ENCODE data around the gene LCE3B.

Gene LCE3B

GRCh38 chr1:152654110-152654509 lies 40.5 kb downstream of the LCE3B start:
- intact Hi-C loops (cut with DNase I), result loop anchor here (10.0 kb wide), 1 partner anchor 571 kb away; no protein-coding TSS in a partner anchor
- peak; percentile 11 to 86 (median 60) for DNase-seq

DNA sequence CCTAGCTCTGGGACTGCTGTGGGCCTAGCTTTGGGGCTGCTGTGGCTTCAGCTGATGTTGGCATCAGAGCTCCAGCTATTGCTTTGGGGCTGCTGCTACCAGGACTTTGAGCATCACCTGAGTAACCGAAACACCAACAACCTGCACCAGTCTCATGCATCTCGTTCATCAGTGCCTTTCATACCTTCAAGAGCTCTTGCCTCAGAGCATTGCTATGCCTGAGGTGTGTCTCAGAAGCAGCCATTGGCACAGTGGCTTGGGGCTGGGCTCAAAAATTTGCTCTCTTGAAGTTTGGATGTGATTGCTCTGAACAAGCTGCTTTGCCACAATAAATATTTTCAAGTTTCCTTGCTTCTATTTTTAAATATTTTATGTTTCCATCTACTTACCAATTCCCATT lies 42.8 kb downstream of the LCE3B start:
- intact Hi-C loops (cut with DNase I), result loop anchor here (10.0 kb wide), 1 partner anchor 568 kb away; no protein-coding TSS in a partner anchor
- DNase-seq, result no peak

DNA sequence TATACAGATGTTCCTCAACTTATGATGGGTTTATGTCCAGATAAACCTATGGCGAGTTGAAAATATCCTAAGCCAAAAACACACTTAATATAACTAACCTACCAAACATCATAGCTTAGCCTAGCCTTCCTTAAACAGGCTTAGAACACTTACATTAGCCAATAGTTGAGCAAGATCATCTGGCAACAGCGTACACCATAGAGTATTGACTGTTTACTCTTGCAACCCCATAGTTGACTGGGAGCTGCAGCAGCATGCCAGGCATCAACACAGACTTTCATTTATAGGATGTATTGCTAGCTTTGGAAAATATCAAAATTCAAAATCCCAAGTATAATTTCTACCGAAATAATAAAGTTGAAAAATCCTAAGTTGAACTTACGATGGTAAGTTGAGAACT lies 44.1 kb downstream of the LCE3B start:
- DNase-seq, result no peak
- intact Hi-C loops (cut with DNase I), result loop anchor here (10.0 kb wide), 1 partner anchor 567 kb away; no protein-coding TSS in a partner anchor

- DNase-seq, result no peak
- intact Hi-C loops (cut with DNase I), result loop anchor here (10.0 kb wide), 1 partner anchor 566 kb away; no protein-coding TSS in a partner anchor
Observed at GRCh38 chr1:152658649-152659048, 45.0 kb downstream of the LCE3B start.

GRCh38 chr1:152663098-152663497 lies 49.5 kb downstream of the LCE3B start, which contains the start of gene LCE2D:
LCE2D (plus strand) TSS chr1:152663380; CDS start chr1:152664106, 726 bp downstream.
- intact Hi-C loops (cut with DNase I), result no loop called here
- no peak for DNase-seq
